K562 (cell line): ENCODE data around the gene CTDSPL. TPM values are rescaled to one million over a fixed set of nuclear protein-coding genes. Genes with fewer than 3 reads are reported as not detected.

Experiments used
- ATF1 ChIP-seq, 2 experiments: fragments of 450-650 bp in 1 of 2; IDR thresholded peaks; 2 replicates each; pipeline ENCODE4 v1.6.1; 2016; ENCODE audit warnings: missing compliant biosample characterization in 1 of 2, missing genetic modification characterization in 1 of 2
- FOXA1 ChIP-seq: fragments of 450-650 bp; IDR thresholded peaks from 2 replicates; pipeline ENCODE4 v1.6.1; 2016; ENCODE audit warnings: mild to moderate bottlenecking, borderline replicate concordance
- HDAC2 ChIP-seq: fragments of 450-650 bp; IDR thresholded peaks from 2 replicates; pipeline ENCODE4 v1.6.1; 2016; ENCODE audit warnings: mild to moderate bottlenecking
- KLF13 ChIP-seq: fragments of 450-650 bp; IDR thresholded peaks from 2 replicates; pipeline ENCODE4 v1.6.1; 2016; ENCODE audit warnings: missing genetic modification characterization, low read depth, mild to moderate bottlenecking, missing compliant biosample characterization, moderate library complexity, borderline replicate concordance
- PHTF2 ChIP-seq: fragments of 250-450 bp; sonication (Bioruptor Pico); IDR thresholded peaks from 2 replicates; pipeline ENCODE4 v1.5.0; 2021; ENCODE audit warnings: mild to moderate bottlenecking
- SAFB ChIP-seq: fragments of 200-400 bp; formaldehyde crosslinking; IDR thresholded peaks from 2 replicates; pipeline ENCODE4 v1.6.1; 2017; ENCODE audit warnings: low read depth, low read length, borderline replicate concordance
- SP2 ChIP-seq: IDR thresholded peaks from 2 replicates; pipeline ENCODE4 v1.6.1; 2011; ENCODE audit warnings: mild to moderate bottlenecking, low read depth, low read length, moderate library complexity; ENCODE audit not compliant: poor library complexity, severe bottlenecking; ENCODE audit errors: extremely low read depth
- TAF9B ChIP-seq: fragments of 450-650 bp; IDR thresholded peaks from 2 replicates; pipeline ENCODE4 v1.6.1; 2018; ENCODE audit warnings: mild to moderate bottlenecking; ENCODE audit not compliant: partially characterized antibody
- U2AF1 ChIP-seq: fragments of 200-400 bp; formaldehyde crosslinking; optimal IDR thresholded peaks from 2 replicates; pipeline ENCODE3; 2017; ENCODE audit warnings: mild to moderate bottlenecking, low read depth, low read length, moderate library complexity
- U2AF2 ChIP-seq: fragments of 200-400 bp; formaldehyde crosslinking; optimal IDR thresholded peaks from 2 replicates; pipeline ENCODE3; 2017; ENCODE audit warnings: low read depth, mild to moderate bottlenecking, low read length
- ZNF584 ChIP-seq: fragments of 200-800 bp; sonication (Bioruptor generic); IDR thresholded peaks from 2 replicates; pipeline ENCODE4 v1.6.1; 2016; ENCODE audit warnings: low read depth, mild to moderate bottlenecking, missing genetic modification characterization, missing compliant biosample characterization
- ZNF699 ChIP-seq: fragments of 250-450 bp; sonication (Bioruptor Pico); IDR thresholded peaks from 2 replicates; pipeline ENCODE4 v1.8.0; 2021; ENCODE audit warnings: mild to moderate bottlenecking, moderate library complexity; ENCODE audit not compliant: insufficient replicate concordance
- polyA plus RNA-seq, 8 experiments: library from polyadenylated mRNA; depleted of rRNA in 4 of 8; stranded (reverse) in 5 of 8; unstranded in 3 of 8; fragments of >200 nt; fragmentation: Nextera tagmentation in 2 of 8; fragmentation: Illumina TruSeq in 1 of 8; extraction: Ambion mirVana in 2 of 8; extraction: Trizol in 1 of 8; gene quantifications; 2 replicates each; pipeline versions ENCODE4 v1.2.1 to v1.2.3, GENCODE V29; 2011 to 2014; ENCODE audit warnings: inconsistent platforms in 1 of 8, missing spikeins in 1 of 8
- total RNA-seq, 7 experiments: library from RNA; depleted of rRNA in 6 of 7; stranded (reverse); fragments of >200 nt in 6 of 7; fragmentation: Illumina TruSeq in 2 of 7; extraction: Trizol in 2 of 7; gene quantifications; 2 replicates each; pipeline versions ENCODE4 v1.2.1 to v1.2.3, GENCODE V29; 2011 to 2021; ENCODE audit warnings: low replicate concordance in 1 of 7
- TF ChIP-seq, protein P1 (sequence below): fragments of 250-450 bp; sonication (Bioruptor Pico); IDR thresholded peaks from 2 replicates; pipeline ENCODE4 v1.8.0; 2022; ENCODE audit warnings: moderate library complexity, mild to moderate bottlenecking, inconsistent platforms
- TF ChIP-seq, protein P2 (sequence below): sonication (generic); formaldehyde crosslinking; IDR thresholded peaks from 2 replicates; pipeline ENCODE4 v1.8.0; 2022; ENCODE audit warnings: missing genetic modification reagents, mild to moderate bottlenecking, borderline replicate concordance
- TF ChIP-seq, protein P3 (sequence below): fragments of 450-650 bp; IDR thresholded peaks from 2 replicates; pipeline ENCODE4 v1.6.1; 2017; ENCODE audit warnings: antibody characterized with exemption, mild to moderate bottlenecking
- TF ChIP-seq, protein P4 (sequence below): fragments of 450-650 bp; formaldehyde crosslinking; IDR thresholded peaks from 2 replicates; pipeline ENCODE4 v1.4.0; 2020; ENCODE audit warnings: mild to moderate bottlenecking
- TF ChIP-seq, protein P5 (sequence below), 2 experiments: IDR thresholded peaks; 2 replicates each; pipeline ENCODE4 v1.6.1; 2012; ENCODE audit warnings: improper control_type of control experiment in 2 of 2, low read depth in 2 of 2, low read length in 2 of 2, borderline replicate concordance in 1 of 2

The CTDSPL gene
- total and polyA plus RNA-seq, 9 of the 15 experiments (the other 6 are each of a cell fraction or from before 2014, with no cell fraction given) = 5.1 to 19.3 (median 11.3) TPM

DNA sequence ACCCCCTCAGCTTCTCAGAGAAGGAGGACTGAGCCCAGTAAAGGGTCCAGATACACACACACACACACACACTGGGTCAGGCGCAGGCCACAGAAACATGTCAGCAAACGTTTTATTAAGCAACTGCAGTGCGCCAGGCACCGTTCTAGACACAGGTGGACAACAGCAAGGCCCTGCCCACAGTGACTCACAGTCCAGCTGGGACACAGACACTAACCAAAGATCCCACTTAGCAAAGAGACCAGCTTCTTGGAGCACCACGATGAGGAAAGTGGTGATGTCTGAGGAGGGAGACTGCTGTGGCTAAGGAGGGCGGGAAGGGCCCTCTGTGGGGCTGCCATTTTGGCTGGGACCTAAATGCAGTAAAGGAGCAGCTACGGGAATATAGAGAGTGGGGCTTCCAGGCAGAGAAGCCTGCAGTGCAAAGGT lies 126.1 kb downstream of the CTDSPL start (continued):
- TF ChIP-seq U2AF2 (no peak), ZNF584 (CRISPR knock-in tag) (no peak), HDAC2 (peak; percentile 46), SP2 (no peak), ZNF699 (no peak), U2AF1 (no peak), PHTF2 (CRISPR knock-in tag) (no peak), KLF13 (tag) (no peak), ATF1 (CRISPR knock-in tag; IDR thresholded peaks at IDR 0.05) (no peak), ATF1 (tag; IDR thresholded peaks at IDR 0.05) (no peak; the same call in 1 of the 2 replicates), TAF9B (no peak), FOXA1 (no peak), SAFB (no peak)
- TF ChIP-seq, protein P1, sequence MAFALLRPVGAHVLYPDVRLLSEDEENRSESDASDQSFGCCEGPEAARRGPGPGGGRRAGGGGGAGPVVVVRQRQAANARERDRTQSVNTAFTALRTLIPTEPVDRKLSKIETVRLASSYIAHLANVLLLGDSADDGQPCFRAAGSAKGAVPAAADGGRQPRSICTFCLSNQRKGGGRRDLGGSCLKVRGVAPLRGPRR (CRISPR knock-in tag) = no peak
- TF ChIP-seq, protein P2, sequence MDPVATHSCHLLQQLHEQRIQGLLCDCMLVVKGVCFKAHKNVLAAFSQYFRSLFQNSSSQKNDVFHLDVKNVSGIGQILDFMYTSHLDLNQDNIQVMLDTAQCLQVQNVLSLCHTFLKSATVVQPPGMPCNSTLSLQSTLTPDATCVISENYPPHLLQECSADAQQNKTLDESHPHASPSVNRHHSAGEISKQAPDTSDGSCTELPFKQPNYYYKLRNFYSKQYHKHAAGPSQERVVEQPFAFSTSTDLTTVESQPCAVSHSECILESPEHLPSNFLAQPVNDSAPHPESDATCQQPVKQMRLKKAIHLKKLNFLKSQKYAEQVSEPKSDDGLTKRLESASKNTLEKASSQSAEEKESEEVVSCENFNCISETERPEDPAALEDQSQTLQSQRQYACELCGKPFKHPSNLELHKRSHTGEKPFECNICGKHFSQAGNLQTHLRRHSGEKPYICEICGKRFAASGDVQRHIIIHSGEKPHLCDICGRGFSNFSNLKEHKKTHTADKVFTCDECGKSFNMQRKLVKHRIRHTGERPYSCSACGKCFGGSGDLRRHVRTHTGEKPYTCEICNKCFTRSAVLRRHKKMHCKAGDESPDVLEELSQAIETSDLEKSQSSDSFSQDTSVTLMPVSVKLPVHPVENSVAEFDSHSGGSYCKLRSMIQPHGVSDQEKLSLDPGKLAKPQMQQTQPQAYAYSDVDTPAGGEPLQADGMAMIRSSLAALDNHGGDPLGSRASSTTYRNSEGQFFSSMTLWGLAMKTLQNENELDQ (CRISPR knock-in tag) = no peak
- TF ChIP-seq, protein P3, sequence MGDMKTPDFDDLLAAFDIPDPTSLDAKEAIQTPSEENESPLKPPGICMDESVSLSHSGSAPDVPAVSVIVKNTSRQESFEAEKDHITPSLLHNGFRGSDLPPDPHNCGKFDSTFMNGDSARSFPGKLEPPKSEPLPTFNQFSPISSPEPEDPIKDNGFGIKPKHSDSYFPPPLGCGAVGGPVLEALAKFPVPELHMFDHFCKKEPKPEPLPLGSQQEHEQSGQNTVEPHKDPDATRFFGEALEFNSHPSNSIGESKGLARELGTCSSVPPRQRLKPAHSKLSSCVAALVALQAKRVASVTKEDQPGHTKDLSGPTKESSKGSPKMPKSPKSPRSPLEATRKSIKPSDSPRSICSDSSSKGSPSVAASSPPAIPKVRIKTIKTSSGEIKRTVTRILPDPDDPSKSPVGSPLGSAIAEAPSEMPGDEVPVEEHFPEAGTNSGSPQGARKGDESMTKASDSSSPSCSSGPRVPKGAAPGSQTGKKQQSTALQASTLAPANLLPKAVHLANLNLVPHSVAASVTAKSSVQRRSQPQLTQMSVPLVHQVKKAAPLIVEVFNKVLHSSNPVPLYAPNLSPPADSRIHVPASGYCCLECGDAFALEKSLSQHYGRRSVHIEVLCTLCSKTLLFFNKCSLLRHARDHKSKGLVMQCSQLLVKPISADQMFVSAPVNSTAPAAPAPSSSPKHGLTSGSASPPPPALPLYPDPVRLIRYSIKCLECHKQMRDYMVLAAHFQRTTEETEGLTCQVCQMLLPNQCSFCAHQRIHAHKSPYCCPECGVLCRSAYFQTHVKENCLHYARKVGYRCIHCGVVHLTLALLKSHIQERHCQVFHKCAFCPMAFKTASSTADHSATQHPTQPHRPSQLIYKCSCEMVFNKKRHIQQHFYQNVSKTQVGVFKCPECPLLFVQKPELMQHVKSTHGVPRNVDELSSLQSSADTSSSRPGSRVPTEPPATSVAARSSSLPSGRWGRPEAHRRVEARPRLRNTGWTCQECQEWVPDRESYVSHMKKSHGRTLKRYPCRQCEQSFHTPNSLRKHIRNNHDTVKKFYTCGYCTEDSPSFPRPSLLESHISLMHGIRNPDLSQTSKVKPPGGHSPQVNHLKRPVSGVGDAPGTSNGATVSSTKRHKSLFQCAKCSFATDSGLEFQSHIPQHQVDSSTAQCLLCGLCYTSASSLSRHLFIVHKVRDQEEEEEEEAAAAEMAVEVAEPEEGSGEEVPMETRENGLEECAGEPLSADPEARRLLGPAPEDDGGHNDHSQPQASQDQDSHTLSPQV = no peak
- TF ChIP-seq, protein P4, sequence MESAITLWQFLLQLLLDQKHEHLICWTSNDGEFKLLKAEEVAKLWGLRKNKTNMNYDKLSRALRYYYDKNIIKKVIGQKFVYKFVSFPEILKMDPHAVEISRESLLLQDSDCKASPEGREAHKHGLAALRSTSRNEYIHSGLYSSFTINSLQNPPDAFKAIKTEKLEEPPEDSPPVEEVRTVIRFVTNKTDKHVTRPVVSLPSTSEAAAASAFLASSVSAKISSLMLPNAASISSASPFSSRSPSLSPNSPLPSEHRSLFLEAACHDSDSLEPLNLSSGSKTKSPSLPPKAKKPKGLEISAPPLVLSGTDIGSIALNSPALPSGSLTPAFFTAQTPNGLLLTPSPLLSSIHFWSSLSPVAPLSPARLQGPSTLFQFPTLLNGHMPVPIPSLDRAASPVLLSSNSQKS = no peak
- TF ChIP-seq, protein P5, sequence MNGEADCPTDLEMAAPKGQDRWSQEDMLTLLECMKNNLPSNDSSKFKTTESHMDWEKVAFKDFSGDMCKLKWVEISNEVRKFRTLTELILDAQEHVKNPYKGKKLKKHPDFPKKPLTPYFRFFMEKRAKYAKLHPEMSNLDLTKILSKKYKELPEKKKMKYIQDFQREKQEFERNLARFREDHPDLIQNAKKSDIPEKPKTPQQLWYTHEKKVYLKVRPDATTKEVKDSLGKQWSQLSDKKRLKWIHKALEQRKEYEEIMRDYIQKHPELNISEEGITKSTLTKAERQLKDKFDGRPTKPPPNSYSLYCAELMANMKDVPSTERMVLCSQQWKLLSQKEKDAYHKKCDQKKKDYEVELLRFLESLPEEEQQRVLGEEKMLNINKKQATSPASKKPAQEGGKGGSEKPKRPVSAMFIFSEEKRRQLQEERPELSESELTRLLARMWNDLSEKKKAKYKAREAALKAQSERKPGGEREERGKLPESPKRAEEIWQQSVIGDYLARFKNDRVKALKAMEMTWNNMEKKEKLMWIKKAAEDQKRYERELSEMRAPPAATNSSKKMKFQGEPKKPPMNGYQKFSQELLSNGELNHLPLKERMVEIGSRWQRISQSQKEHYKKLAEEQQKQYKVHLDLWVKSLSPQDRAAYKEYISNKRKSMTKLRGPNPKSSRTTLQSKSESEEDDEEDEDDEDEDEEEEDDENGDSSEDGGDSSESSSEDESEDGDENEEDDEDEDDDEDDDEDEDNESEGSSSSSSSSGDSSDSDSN (IDR thresholded peaks at IDR 0.05; ENCODE audit: borderline replicate concordance in 1 of 2, low read depth in 2 of 2, low read length in 2 of 2) = no peak
